Lung (tissue), 16 donors: Measurements from ENCODE around the gene OR6C4. TPM values are rescaled to one million over a fixed set of nuclear protein-coding genes. Genes with fewer than 3 reads are reported as not detected.

ENCODE experiments used
- ATAC-seq: fragments of 200-7000 bp; cut with Tn5 transposase; one replicate; pipeline ENCODE4 v1.9.1; 2020; ENCODE audit warnings: moderate number of reproducible peaks; ENCODE audit not compliant: insufficient read depth, low FRiP score
- DNase-seq, 3 donors: peaks; one replicate each; pipeline ENCODE4 v3.0.0-alpha.2; 2013 to 2017
- H3K27ac ChIP-seq, 2 donors: one replicate each; pipeline ENCODE4 v1.5.1; 2013; ENCODE audit warnings: mild to moderate bottlenecking in 2 of 2, moderate library complexity in 2 of 2, control low read depth in 1 of 2, inconsistent platforms in 1 of 2, low read depth in 1 of 2, low read length in 1 of 2
- H3K27me3 ChIP-seq, 3 donors: one replicate each; pipeline ENCODE4 v1.5.1; 2013; ENCODE audit warnings: low read length in 2 of 3; ENCODE audit not compliant: control insufficient read depth in 3 of 3, insufficient read depth in 3 of 3
- H3K36me3 ChIP-seq, 4 donors: one replicate each; pipeline ENCODE4 v1.5.1; 2013; ENCODE audit warnings: low read length in 4 of 4, mild to moderate bottlenecking in 1 of 4, moderate library complexity in 1 of 4; ENCODE audit not compliant: control insufficient read depth in 4 of 4, insufficient read depth in 4 of 4
- H3K4me1 ChIP-seq, 5 donors: one replicate each; pipeline ENCODE4 v1.5.1; 2013; ENCODE audit warnings: low read length in 5 of 5, mild to moderate bottlenecking in 2 of 5, moderate library complexity in 1 of 5; ENCODE audit not compliant: control insufficient read depth in 5 of 5, insufficient read depth in 5 of 5
- H3K4me3 ChIP-seq: one replicate; pipeline ENCODE4 v1.5.1; 2013; ENCODE audit warnings: mild to moderate bottlenecking, control low read depth, moderate library complexity
- H3K9ac ChIP-seq, 2 donors: one replicate each; pipeline ENCODE4 v1.5.1; 2013; ENCODE audit warnings: low read length in 2 of 2, control low read depth in 1 of 2; ENCODE audit not compliant: insufficient read depth in 1 of 2
- H3K9me3 ChIP-seq, 4 donors: one replicate each; pipeline ENCODE4 v1.5.1; 2013; ENCODE audit warnings: low read length in 3 of 4, mild to moderate bottlenecking in 1 of 4, moderate library complexity in 1 of 4; ENCODE audit not compliant: control insufficient read depth in 4 of 4, insufficient read depth in 3 of 4
- WGBS, 2 donors: extraction: QIAGEN DNeasy Blood & Tissue Kit; methylation state at CpG; one replicate each; pipeline ENCODE4 v1.1.7; 2013; 5-methylcytosine and 5-hydroxymethylcytosine counted together
- long read RNA-seq, 5 donors: transcript quantifications; one replicate each; lab custom pipeline, GENCODE V29; 2026
- polyA plus RNA-seq, 2 donors: library from polyadenylated mRNA; stranded (reverse); fragments of 200-250 nt; gene quantifications; one replicate each; pipeline ENCODE4 v1.2.1, GENCODE V29; 2013
- total RNA-seq, 2 donors: library from RNA; depleted of rRNA in 1 of 2; stranded (reverse); fragments of >200 nt in 1 of 2; gene quantifications; one replicate each; pipeline ENCODE4 v1.2.1, GENCODE V29; 2014 to 2021
- TF ChIP-seq, protein P1 (sequence below): IDR thresholded peaks from 2 replicates; pipeline ENCODE4 v1.5.1; 2012; ENCODE audit warnings: mild to moderate bottlenecking; ENCODE audit errors: control extremely low read depth, extremely low read depth
- donor health status: control.
- donor health status: control.
- donor health status: Bipolar disorder and iron deficiency.
- donor health status: healthy.
- donor health status: DM: yes; HTN: yes; CAD: no.

OR6C4 gene
- total RNA-seq = not detected
- polyA plus RNA-seq = not detected
- long read RNA-seq, donor 1 = 0 reads
- long read RNA-seq, donor 2 = 0 reads
- long read RNA-seq, donor 3 = 0 reads
- long read RNA-seq, donor 4 = 0 reads
- long read RNA-seq, donor 5 = 0 reads

DNA sequence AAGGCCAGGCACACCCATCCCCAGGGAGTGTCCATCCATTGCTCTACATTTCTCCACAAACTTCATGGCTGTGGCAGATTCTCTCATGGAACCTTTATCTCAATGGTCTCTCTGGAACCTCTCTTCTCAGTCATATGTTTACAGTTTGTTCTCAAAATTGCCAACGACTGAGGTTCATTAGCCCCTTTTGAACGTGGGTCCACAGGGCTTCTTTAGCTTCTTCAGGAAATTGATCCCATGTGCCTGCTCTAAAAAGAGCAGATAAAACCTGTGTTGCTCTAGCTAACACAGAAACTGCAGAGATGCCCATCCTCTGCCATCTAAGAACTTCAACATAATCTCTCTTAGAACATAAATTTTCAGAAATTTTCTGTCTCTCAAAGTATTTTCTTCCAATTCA, at the start of gene OR6C4:
Gene OR6C4 (plus strand): TSS at position 301 of the 400 bp plus-strand sequence. CDS start 1,625 bp downstream, outside the sequence.
- Histone ChIP-seq H3K27ac (no peak within 1 kb of the TSS), H3K4me1 (no peaks in the 10 kb centered on the region), H3K36me3 (no peaks in the 10 kb centered on the region), H3K9ac (no peak within 1 kb of the TSS), H3K9me3 (peaks cover 0 to 6% (median 0%) of the 10 kb centered on the region in 4 donors), H3K4me3 (no peak within 1 kb of the TSS), H3K27me3 (no peaks in the 10 kb centered on the region)
- ATAC-seq = no peak
- DNase-seq = no peak
- 39 to 41% methylated on average over 2 of the region's 2 CpGs for WGBS, 2 donors
- TF ChIP-seq, protein P1, sequence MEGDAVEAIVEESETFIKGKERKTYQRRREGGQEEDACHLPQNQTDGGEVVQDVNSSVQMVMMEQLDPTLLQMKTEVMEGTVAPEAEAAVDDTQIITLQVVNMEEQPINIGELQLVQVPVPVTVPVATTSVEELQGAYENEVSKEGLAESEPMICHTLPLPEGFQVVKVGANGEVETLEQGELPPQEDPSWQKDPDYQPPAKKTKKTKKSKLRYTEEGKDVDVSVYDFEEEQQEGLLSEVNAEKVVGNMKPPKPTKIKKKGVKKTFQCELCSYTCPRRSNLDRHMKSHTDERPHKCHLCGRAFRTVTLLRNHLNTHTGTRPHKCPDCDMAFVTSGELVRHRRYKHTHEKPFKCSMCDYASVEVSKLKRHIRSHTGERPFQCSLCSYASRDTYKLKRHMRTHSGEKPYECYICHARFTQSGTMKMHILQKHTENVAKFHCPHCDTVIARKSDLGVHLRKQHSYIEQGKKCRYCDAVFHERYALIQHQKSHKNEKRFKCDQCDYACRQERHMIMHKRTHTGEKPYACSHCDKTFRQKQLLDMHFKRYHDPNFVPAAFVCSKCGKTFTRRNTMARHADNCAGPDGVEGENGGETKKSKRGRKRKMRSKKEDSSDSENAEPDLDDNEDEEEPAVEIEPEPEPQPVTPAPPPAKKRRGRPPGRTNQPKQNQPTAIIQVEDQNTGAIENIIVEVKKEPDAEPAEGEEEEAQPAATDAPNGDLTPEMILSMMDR = no peak

DNA sequence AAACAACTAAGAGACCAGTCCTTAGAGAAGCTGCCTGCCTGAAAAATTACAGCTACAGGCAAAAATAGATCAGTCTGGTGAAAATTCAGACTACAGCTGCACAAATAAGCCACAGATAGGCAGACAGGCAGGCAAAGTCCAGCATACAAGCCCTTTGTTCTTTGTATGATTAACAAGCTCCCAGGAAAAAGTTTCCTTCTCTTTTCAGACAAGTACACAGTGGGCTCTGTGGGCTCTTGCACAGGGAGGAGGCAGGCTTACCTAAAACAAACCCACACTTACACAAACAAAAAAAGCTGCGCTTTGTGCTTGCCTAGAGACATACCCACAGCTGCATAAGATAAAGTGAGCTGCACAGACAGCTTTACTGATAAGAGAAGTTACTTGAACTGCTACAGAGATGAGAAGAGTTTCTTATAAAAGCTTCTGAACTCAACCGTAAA, 49.6 kb upstream of the OR6C4 start:
- no peak for DNase-seq
- TF ChIP-seq, protein P1 = no peak
- H3K9me3 ChIP-seq = no peaks in the 10 kb centered on the region
- ATAC-seq = no peak
- H3K36me3 ChIP-seq = no peaks in the 10 kb centered on the region
- H3K4me1 ChIP-seq = no peaks in the 10 kb centered on the region
- no peak overlapping the region for H3K9ac ChIP-seq
- H3K27me3 ChIP-seq = no peaks in the 10 kb centered on the region
- H3K27ac ChIP-seq = no peak overlapping the region
- no peak overlapping the region for H3K4me3 ChIP-seq
- 36 to 41% methylated on average over 2 of the region's 2 CpGs for WGBS, 2 donors

DNA sequence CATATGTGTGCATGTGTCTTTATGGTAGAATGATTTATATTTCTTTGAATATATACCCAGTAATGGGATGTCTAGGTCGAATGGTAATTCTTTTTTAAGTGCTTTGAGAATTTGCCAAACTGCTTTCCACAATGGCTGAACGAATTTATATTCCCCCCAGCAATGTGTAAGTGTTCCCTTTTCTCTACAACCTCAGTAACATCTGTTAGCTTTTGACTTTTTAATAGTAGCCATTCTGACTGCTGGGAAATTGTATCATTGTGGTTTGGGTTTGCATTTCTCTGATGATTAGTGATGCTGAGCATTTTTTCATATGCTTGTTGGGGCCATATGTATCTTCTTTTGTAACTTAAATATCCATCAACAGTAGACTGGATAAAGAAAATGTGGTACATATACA, 47.8 kb upstream of the OR6C4 start:
- Histone ChIP-seq H3K9ac (no peak overlapping the region), H3K9me3 (no peaks in the 10 kb centered on the region), H3K27me3 (no peaks in the 10 kb centered on the region), H3K4me1 (no peaks in the 10 kb centered on the region), H3K4me3 (no peak overlapping the region), H3K36me3 (no peaks in the 10 kb centered on the region), H3K27ac (no peak overlapping the region)
- no peak for ATAC-seq
- 26 to 47% methylated on average over 2 of the region's 2 CpGs for WGBS, 2 donors
- TF ChIP-seq, protein P1 = no peak
- no peak for DNase-seq

GRCh38 chr12:55515696-55516095, 33.7 kb upstream of the OR6C4 start:
- TF ChIP-seq, protein P1 = no peak
- 71 to 75% methylated on average over 1 of the region's 1 CpG for WGBS, 2 donors
- H3K36me3 ChIP-seq = no peaks in the 10 kb centered on the region
- no peak overlapping the region for H3K4me3 ChIP-seq
- H3K9ac ChIP-seq = no peak overlapping the region
- no peaks in the 10 kb centered on the region for H3K27me3 ChIP-seq
- DNase-seq (no peak), ATAC-seq (no peak)
- H3K9me3 ChIP-seq = peaks cover 0 to 3% (median 0%) of the 10 kb centered on the region in 4 donors
- no peak overlapping the region for H3K27ac ChIP-seq
- H3K4me1 ChIP-seq = no peaks in the 10 kb centered on the region
